ENCODE measurements around the gene NFIA. TPM values are rescaled to one million over a fixed set of nuclear protein-coding genes. Genes with fewer than 3 reads are reported as not detected.

Gene NFIA
- total and polyA plus RNA-seq, 10 of the 15 experiments (the other 5 are each of a cell fraction or from before 2014, with no cell fraction given): 0.10 to 0.16 TPM; not detected in 8

- TF ChIP-seq ZNF592 (IDR thresholded peaks at IDR 0.05): no peak
Observed at GRCh38 chr1:61356995-61357394, 274.6 kb downstream of the NFIA start (continued).

- no peak overlapping the region for H3K4me2 ChIP-seq (ENCODE audit: control insufficient read depth, insufficient read depth)
- no peaks in the 10 kb centered on the region for H4K20me1 ChIP-seq (ENCODE audit: control insufficient read depth, insufficient read depth)
- RAD21 ChIA-PET (ENCODE audit: unreplicated experiment): no interaction called here
- no peak overlapping the region for H3K4me3 ChIP-seq
- no peaks in the 10 kb centered on the region for H3K36me3 ChIP-seq (ENCODE audit: control insufficient read depth in 2 of 2, insufficient read depth in 2 of 2, low read length in 1 of 2)
- WGBS (ENCODE audit: insufficient coverage, insufficient replicate concordance, low lambda C conversion rate, missing lambda C conversion rate): 55% methylated on average over 5 of the region's 5 CpGs
- no peak overlapping the region for H3K9ac ChIP-seq (ENCODE audit: control insufficient read depth, insufficient read depth, low read length)
- SMC1A ChIA-PET (ENCODE audit: uncharacterized antibody, unreplicated experiment): no interaction called here
- peaks cover 0 to 2% of the 10 kb centered on the region in 2 experiments; a peak in 2 of 4 replicates for H3K27me3 ChIP-seq (replicated peaks in 1 of 2; ENCODE audit: control insufficient read depth in 2 of 2, insufficient read depth in 2 of 2, low read length in 1 of 2)
- no peaks in the 10 kb centered on the region for H3K4me1 ChIP-seq (ENCODE audit: control insufficient read depth, insufficient read depth, low read length)
- DNase-seq (ENCODE audit: low read depth, low spot score) (no peak), ATAC-seq (no peak), FAIRE-seq (no peak)
- no peaks in the 10 kb centered on the region for H3K79me2 ChIP-seq (ENCODE audit: control insufficient read depth, insufficient read depth, low read length)
- no peaks in the 10 kb centered on the region for H3K9me3 ChIP-seq (replicated peaks; ENCODE audit: control insufficient read depth, insufficient read depth, low read length)
- H2AFZ ChIP-seq (ENCODE audit: control insufficient read depth, low read depth, low read length): no peak overlapping the region
- BruUV-seq (replicated peaks): no TSS peak
- intact Hi-C loops (cut with micrococcal nuclease; ENCODE audit: unreplicated experiment) (no loop called here), in situ Hi-C loops (cut with MboI) (no loop called here)
- CTCF ChIA-PET: interaction anchor here (0.6 to 0.7 kb wide), 2 partner anchors 378 to 774 kb away, joined by 3 read pairs; no protein-coding TSS in a partner anchor
- H3K27ac ChIP-seq (ENCODE audit: control insufficient read depth, insufficient read depth): no peak overlapping the region
- POLR2A ChIA-PET: no interaction called here
- TF ChIP-seq RAD21 (IDR thresholded peaks at IDR 0.05; ENCODE audit: insufficient read depth, low read depth, low read length) (no peak), ZNF592 (IDR thresholded peaks at IDR 0.05) (no peak), TBL1XR1 (IDR thresholded peaks at IDR 0.05; ENCODE audit: low read depth, low read length) (no peak), TCF7 (IDR thresholded peaks at IDR 0.05; ENCODE audit: borderline replicate concordance) (no peak), IRF5 (IDR thresholded peaks at IDR 0.05; ENCODE audit: borderline replicate concordance) (no peak), MYC (IDR thresholded peaks at IDR 0.05; ENCODE audit: insufficient read depth, insufficient read length, insufficient replicate concordance, low read length, severe bottlenecking) (no peak), HDAC6 (IDR thresholded peaks at IDR 0.05; ENCODE audit: unreplicated experiment) (no peak), USF2 (IDR thresholded peaks at IDR 0.05; ENCODE audit: borderline replicate concordance, low read depth, low read length) (no peak), BRCA1 (IDR thresholded peaks at IDR 0.05; ENCODE audit: low read depth, low read length) (no peak), PAX5 (IDR thresholded peaks at IDR 0.05; ENCODE audit: borderline replicate concordance, low read depth, low read length) (no peak), RUNX3 (IDR thresholded peaks at IDR 0.05; ENCODE audit: low read length) (no peak), ZNF384 (IDR thresholded peaks at IDR 0.05; ENCODE audit: borderline replicate concordance, low read depth, low read length) (no peak)
Observed at GRCh38 chr1:61357539-61357938, 275.2 kb downstream of the NFIA start.

Measured in GM12878 (cell line).